Left lung (tissue), 10 donors: ENCODE measurements around the gene ARHGEF4. TPM values are rescaled to one million over a fixed set of nuclear protein-coding genes. Genes with fewer than 3 reads are reported as not detected.

Source experiments
- ATAC-seq: fragments of 200-7000 bp; cut with Tn5 transposase; one replicate; pipeline ENCODE4 v1.9.1; 2020; ENCODE audit warnings: moderate library complexity
- DNase-seq, 4 donors: peaks; one replicate each; pipeline ENCODE4 v3.0.0-alpha.2; 2013 to 2020
- H3K27ac ChIP-seq, 2 donors: fragments of 200-600 bp; sonication (generic) in 1 of 2; one replicate each; pipeline versions ENCODE4 v1.5.0 to v1.8.0; 2020 to 2021
- H3K27me3 ChIP-seq, 2 donors: fragments of 200-600 bp; sonication (generic) in 1 of 2; one replicate each; pipeline versions ENCODE4 v1.5.0 to v1.8.0; 2020 to 2021
- H3K36me3 ChIP-seq, 2 donors: fragments of 200-600 bp; sonication (generic) in 1 of 2; one replicate each; pipeline versions ENCODE4 v1.5.0 to v1.8.0; 2020 to 2021
- H3K4me1 ChIP-seq, 2 donors: fragments of 200-600 bp; one replicate each; pipeline ENCODE4 v1.8.0; 2021
- H3K4me3 ChIP-seq, 2 donors: fragments of 200-600 bp; sonication (generic) in 1 of 2; one replicate each; pipeline versions ENCODE4 v1.5.0 to v1.8.0; 2020 to 2021; ENCODE audit warnings: mild to moderate bottlenecking in 1 of 2
- H3K9me3 ChIP-seq, 2 donors: fragments of 200-600 bp; sonication (generic) in 1 of 2; one replicate each; pipeline versions ENCODE4 v1.5.0 to v1.8.0; 2020 to 2021
- intact Hi-C, 2 donors: fragments of 100-400 bp; cut with DNase I; formaldehyde crosslinking; loops; one replicate each; pipeline versions ENCODE4 v1.11.2 to v1.14.2; 2022
- polyA plus RNA-seq, 6 donors: library from polyadenylated mRNA; unstranded; fragments of 120-200 nt; gene quantifications; one replicate each; pipeline ENCODE4 v1.2.1, GENCODE V29; 2013; ENCODE audit not compliant: insufficient read length in 6 of 6
- total RNA-seq, 2 donors: library from RNA; stranded (reverse); fragmentation: NEBNext Ultra II Directional; extraction: Animal tissue kit (Norgen Biotek cat#: 25700); gene quantifications; one replicate each; pipeline ENCODE4 v1.2.1, GENCODE V29; 2021
- TF ChIP-seq, protein P1 (sequence below), 2 donors: fragments of 200-600 bp; sonication (generic) in 1 of 2; IDR thresholded peaks; one replicate each; pipeline versions ENCODE4 v1.5.0 to v1.8.0; 2021; ENCODE audit warnings: antibody characterized with exemption in 2 of 2
- donor health status: DM: no; HTN: yes; CAD: no.
- donor health status: DM: no; HTN: no; CAD: no.

ARHGEF4 gene
- total and polyA plus RNA-seq, 8 donors, result 1.7 to 4.3 (median 2.8) TPM

GRCh38 chr2:130908832-130909231 lies 72.1 kb downstream of the ARHGEF4 start:
- H3K36me3 ChIP-seq, result no peaks in the 10 kb centered on the region
- H3K27ac ChIP-seq, result no peak overlapping the region
- intact Hi-C loops, result no loop called here
- DNase-seq, result no peak
- no peak overlapping the region for H3K4me3 ChIP-seq
- no peak for ATAC-seq
- TF ChIP-seq, protein P1, sequence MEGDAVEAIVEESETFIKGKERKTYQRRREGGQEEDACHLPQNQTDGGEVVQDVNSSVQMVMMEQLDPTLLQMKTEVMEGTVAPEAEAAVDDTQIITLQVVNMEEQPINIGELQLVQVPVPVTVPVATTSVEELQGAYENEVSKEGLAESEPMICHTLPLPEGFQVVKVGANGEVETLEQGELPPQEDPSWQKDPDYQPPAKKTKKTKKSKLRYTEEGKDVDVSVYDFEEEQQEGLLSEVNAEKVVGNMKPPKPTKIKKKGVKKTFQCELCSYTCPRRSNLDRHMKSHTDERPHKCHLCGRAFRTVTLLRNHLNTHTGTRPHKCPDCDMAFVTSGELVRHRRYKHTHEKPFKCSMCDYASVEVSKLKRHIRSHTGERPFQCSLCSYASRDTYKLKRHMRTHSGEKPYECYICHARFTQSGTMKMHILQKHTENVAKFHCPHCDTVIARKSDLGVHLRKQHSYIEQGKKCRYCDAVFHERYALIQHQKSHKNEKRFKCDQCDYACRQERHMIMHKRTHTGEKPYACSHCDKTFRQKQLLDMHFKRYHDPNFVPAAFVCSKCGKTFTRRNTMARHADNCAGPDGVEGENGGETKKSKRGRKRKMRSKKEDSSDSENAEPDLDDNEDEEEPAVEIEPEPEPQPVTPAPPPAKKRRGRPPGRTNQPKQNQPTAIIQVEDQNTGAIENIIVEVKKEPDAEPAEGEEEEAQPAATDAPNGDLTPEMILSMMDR (IDR thresholded peaks at IDR 0.05), result no peak
- peaks cover 0 to 15% of the 10 kb centered on the region in 2 donors for H3K27me3 ChIP-seq
- H3K9me3 ChIP-seq, result no peaks in the 10 kb centered on the region
- no peaks in the 10 kb centered on the region for H3K4me1 ChIP-seq

DNA sequence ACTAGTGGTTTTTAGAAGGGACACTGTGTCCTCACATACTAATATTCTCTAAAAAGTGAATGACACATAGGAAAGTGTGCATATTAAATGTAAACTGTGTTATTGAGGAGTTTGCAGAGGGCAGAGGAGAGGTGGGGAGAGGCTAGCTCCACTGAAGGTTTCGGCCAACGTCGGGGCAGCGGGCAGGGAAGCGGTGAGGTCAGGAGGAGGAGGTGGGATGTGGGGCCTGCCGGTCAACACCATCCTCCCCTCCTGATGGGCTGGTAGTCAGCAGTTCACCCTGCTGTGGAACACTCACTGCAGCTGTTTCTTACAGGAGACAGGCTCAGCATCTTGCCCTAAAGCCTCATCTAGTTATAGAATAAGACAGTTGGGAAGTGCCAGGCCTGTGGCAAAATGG lies 74.2 kb downstream of the ARHGEF4 start:
- ATAC-seq, result no peak
- no peak overlapping the region for H3K27ac ChIP-seq
- peak in 1 of 4 donors; percentile 51 for DNase-seq
- TF ChIP-seq, protein P1 (IDR thresholded peaks at IDR 0.05), result no peak
- H3K4me3 ChIP-seq, result no peak overlapping the region
- no peaks in the 10 kb centered on the region for H3K4me1 ChIP-seq
- intact Hi-C loops, result no loop called here
- peaks cover 5 to 24% of the 10 kb centered on the region in 2 donors for H3K27me3 ChIP-seq
- no peaks in the 10 kb centered on the region for H3K36me3 ChIP-seq
- H3K9me3 ChIP-seq, result no peaks in the 10 kb centered on the region

GRCh38 chr2:130911482-130911881 lies 74.8 kb downstream of the ARHGEF4 start:
- H3K4me3 ChIP-seq, result no peak overlapping the region

GRCh38 chr2:130911996-130912395 lies 75.3 kb downstream of the ARHGEF4 start:
- Histone ChIP-seq H3K27ac (no peak overlapping the region), H3K4me1 (no peaks in the 10 kb centered on the region), H3K9me3 (no peaks in the 10 kb centered on the region), H3K27me3 (peaks cover 12 to 35% of the 10 kb centered on the region in 2 donors), H3K4me3 (no peak overlapping the region), H3K36me3 (no peaks in the 10 kb centered on the region)
- DNase-seq (no peak), ATAC-seq (peak; percentile 57)
- intact Hi-C loops, result no loop called here
- TF ChIP-seq, protein P1 (IDR thresholded peaks at IDR 0.05), result no peak

More at GRCh38 chr2:130911482-130911881, 74.8 kb downstream of the ARHGEF4 start:
- DNase-seq (no peak), ATAC-seq (no peak)
- Histone ChIP-seq H3K9me3 (no peaks in the 10 kb centered on the region), H3K27me3 (peaks cover 10 to 30% of the 10 kb centered on the region in 2 donors), H3K4me1 (no peaks in the 10 kb centered on the region), H3K36me3 (no peaks in the 10 kb centered on the region), H3K27ac (no peak overlapping the region)
- TF ChIP-seq, protein P1 (IDR thresholded peaks at IDR 0.05), result no peak
- intact Hi-C loops, result no loop called here

DNA sequence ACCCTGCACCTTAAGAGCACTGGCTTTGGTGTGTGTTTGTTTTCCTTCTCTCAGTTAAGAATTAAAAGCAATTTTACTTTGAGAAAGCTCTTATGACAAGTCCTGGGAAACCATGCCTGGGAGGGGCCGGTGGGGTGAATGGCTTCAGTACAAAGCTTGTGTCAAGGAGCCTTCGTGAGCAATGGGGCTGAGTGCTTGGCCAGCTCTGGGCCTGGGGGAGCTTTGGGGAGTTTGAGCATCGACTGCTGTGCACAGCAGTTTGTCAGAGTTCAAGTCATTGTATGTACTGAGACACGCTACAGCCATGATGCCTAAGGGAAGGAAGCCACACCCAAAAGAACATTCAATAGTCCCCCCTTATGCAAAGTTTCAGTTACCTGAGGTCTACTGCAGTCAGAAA lies 75.8 kb downstream of the ARHGEF4 start:
- DNase-seq, result peak in 2 of 4 donors; percentile 3 to 41
- Histone ChIP-seq H3K27me3 (peaks cover 12 to 39% of the 10 kb centered on the region in 2 donors), H3K4me3 (no peak overlapping the region), H3K4me1 (no peaks in the 10 kb centered on the region), H3K36me3 (no peaks in the 10 kb centered on the region), H3K9me3 (no peaks in the 10 kb centered on the region), H3K27ac (no peak overlapping the region)
- TF ChIP-seq, protein P1 (IDR thresholded peaks at IDR 0.05), result no peak
- peak; percentile 57 for ATAC-seq
- intact Hi-C loops, result no loop called here
